OCI-LY1 (cell line): ENCODE results near the gene TRMT61A.

ENCODE experiments used
- CTCF ChIP-seq: fragments of 200-600 bp; sonication (generic), shearing (Covaris generic); IDR thresholded peaks from 2 replicates; pipeline ENCODE4 v1.5.1; 2017; ENCODE audit warnings: mild to moderate bottlenecking, antibody characterized with exemption, low read length, moderate library complexity, mixed read lengths
- EZH2 ChIP-seq: fragments of 200-600 bp; sonication (generic), shearing (Covaris generic); IDR thresholded peaks from 2 replicates; pipeline ENCODE4 v1.8.0; 2017; ENCODE audit warnings: borderline replicate concordance, mixed run types, mild to moderate bottlenecking, antibody characterized with exemption, low read length, moderate library complexity, mixed read lengths

- TF ChIP-seq CTCF, result no peak
- no peak for TF ChIP-seq EZH2
Measured at GRCh38 chr14:103504991-103505565, 23.9 kb upstream of the TRMT61A start.
